Activated CD8-positive, alpha-beta memory T cell treated with anti-CD3 and anti-CD28 coated beads for 24 hours (primary cell): Measurements from ENCODE around the gene CDC16.
"Not testable (repeated sequence)": the region's sequence is repeated elsewhere in the genome, so short reads cannot be mapped to it uniquely, and the experiment has no call there.

ENCODE experiments used
- DNase-seq: peaks from one replicate; pipeline ENCODE4 v3.0.0-alpha.2; 2020

Gene CDC16

GRCh38 chr13:114234645-114235421 lies at the start of gene CDC16:
Gene CDC16, plus strand, starts transcription at chr13:114234897. Its CDS starts 188 bp downstream, at chr13:114235085.
- DNase-seq = peak; percentile 98

GRCh38 chr13:114185182-114185971 lies 49.3 kb upstream of the CDC16 start:
- DNase-seq = no peak

GRCh38 chr13:114194853-114195252 lies 39.8 kb upstream of the CDC16 start:
- DNase-seq = no peak

- DNase-seq = no peak
These were observed 38.1 kb upstream of the CDC16 start for GRCh38 chr13:114196629-114197028.

GRCh38 chr13:114198556-114198955 lies 36.1 kb upstream of the CDC16 start:
- no peak for DNase-seq

GRCh38 chr13:114199526-114199925 lies 35.2 kb upstream of the CDC16 start:
- DNase-seq = not testable (repeated sequence)

GRCh38 chr13:114199954-114200353 lies 34.7 kb upstream of the CDC16 start:
- no peak for DNase-seq

- DNase-seq = no peak
These were observed 34.2 kb upstream of the CDC16 start for GRCh38 chr13:114200399-114200911.

- DNase-seq = no peak
These were observed 32.1 kb upstream of the CDC16 start for GRCh38 chr13:114202581-114202980.

- no peak for DNase-seq
These were observed 31.2 kb upstream of the CDC16 start for GRCh38 chr13:114203536-114203935.

GRCh38 chr13:114204894-114205293 lies 29.8 kb upstream of the CDC16 start:
- DNase-seq = no peak

GRCh38 chr13:114208134-114208533 lies 26.6 kb upstream of the CDC16 start:
- no peak for DNase-seq

GRCh38 chr13:114211446-114212157 lies 23.1 kb upstream of the CDC16 start:
- DNase-seq = no peak

- DNase-seq = no peak
These were observed 22.6 kb upstream of the CDC16 start for GRCh38 chr13:114212158-114212495.

- DNase-seq = no peak
These were observed 20.7 kb upstream of the CDC16 start for GRCh38 chr13:114213980-114214379.

- DNase-seq = peak; percentile 57
These were observed 15.3 kb upstream of the CDC16 start for GRCh38 chr13:114219392-114219791.

GRCh38 chr13:114222461-114222968 lies 12.2 kb upstream of the CDC16 start:
- no peak for DNase-seq

- no peak for DNase-seq
These were observed 10.5 kb upstream of the CDC16 start for GRCh38 chr13:114224201-114224600.

- DNase-seq = peak; percentile 64
These were observed 9.1 kb upstream of the CDC16 start for GRCh38 chr13:114225610-114226009.

GRCh38 chr13:114226088-114226487 lies 8.6 kb upstream of the CDC16 start:
- no peak for DNase-seq

- DNase-seq = peak; percentile 95
These were observed 7.9 kb upstream of the CDC16 start for GRCh38 chr13:114226699-114227323.

GRCh38 chr13:114227528-114227927 lies 7.2 kb upstream of the CDC16 start:
- no peak for DNase-seq

GRCh38 chr13:114228176-114228575 lies 6.5 kb upstream of the CDC16 start:
- no peak for DNase-seq
